ENCODE results near the gene GNAZ.

The GNAZ gene

DNA sequence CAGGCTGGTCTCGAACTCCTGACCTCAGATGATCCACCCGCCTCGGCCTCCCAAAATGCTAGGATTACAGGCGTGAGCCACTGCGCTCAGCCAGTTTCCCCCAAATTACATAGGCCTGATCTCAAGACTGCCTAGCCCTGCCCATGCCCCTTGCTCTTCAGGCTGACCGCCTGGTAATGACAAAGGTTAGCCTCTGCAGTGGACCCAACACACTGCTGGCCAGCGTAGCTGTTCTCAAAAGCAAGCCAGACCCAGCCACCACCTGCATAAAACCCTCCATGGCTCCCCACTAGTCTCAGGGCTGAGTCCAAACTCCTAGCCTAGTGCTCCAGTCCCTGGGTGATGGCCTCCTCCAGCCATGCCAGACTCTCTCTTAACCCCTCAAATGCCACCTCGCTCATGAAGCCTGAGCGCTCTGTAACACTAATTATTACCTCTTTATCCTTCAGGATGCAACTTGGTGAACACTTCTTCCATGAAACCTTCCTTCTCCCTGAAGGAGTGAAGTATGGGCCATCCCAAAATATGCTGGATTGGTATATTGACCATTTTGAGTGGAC lies 72.3 kb downstream of the GNAZ start:
- no peak for DNase-seq

DNA sequence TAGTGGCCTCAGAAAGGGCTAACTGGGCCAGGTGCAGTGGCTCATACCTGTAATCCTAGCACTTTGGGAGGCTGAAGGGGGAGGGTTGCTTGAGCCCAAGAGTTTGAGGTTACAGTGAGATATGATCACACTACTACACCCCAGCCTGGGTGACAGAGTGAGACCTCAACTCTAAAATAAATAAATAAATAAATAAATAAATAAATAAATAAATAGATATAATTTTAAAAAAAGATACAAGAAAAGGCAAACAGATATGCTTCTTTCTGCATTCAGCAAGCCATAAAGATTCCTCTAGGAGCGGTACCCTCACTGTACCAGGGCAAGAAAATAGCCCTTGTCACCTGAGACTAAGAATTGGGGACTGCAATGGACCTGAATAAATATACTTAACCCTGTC lies 72.8 kb downstream of the GNAZ start:
- DNase-seq = no peak

DNA sequence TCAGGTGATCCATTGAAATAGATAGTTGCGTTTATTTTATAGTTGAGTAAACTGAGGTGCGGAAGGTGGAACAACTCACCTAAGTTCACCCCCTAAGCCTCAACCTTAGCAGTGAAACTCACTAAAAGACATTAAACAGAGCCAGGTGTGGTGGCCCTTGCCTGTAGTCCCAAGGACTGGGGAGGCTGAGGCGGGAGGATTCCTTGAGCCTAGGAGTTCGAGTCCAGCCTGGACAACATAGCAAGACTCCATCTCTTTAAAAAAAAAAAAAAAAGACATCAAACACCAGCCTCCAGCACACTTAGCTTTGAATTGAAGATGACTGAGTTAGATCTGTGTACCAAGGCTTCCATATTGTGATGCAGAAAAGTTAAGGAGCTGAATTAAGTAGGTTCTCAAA lies 74.1 kb downstream of the GNAZ start:
- DNase-seq = no peak

DNA sequence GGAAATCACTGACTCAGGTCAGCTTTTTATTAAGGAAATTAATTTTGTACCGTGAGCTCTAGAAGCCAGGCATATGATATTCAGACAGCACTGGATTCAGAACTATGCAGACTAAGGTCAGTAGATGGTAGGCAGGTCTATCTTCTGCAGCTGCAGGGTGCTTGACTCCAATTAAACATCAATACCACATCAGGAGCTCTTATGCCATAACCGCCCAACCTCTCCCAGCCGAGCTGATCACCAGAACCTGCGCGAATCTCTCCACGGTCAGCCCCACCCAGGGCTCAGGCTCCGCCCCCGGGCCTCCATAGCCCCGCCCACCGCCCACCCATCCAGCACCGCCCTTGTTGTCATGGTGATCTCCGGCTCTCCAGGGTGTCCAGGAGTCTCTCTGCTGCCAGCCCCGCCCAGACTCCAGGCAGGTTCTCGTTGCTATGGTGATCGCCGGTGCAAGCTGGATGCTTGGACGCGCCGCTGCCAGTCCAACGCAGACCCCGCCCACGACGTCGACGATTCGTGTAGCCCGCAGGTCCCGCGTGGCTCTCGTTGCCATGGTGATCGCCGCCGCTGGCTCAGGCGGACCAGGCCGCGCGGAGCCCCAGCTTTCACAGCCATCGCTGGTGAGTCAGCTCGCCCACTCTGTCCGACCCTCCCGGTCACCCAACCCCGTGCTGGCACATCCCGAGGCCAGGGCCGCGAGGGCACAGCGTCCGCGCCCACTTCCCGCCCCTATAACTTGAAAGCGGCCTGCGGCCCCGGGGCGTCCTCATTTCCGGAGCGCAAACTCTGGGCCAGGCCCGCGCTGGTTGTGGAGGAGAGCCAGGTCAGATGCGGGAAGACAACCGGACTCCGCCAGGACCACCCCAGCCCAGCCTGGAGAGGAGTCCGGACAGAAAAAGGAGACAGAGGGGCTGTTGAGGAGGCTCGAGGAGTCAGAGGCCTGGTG lies 74.9 kb downstream of the GNAZ start, which contains the start of gene RAB36:
TSS of gene RAB36 (plus strand) at position 546 of the 946 bp plus-strand sequence. CDS start 1,140 bp downstream, outside the sequence.
- peak; percentile 99 for DNase-seq

DNA sequence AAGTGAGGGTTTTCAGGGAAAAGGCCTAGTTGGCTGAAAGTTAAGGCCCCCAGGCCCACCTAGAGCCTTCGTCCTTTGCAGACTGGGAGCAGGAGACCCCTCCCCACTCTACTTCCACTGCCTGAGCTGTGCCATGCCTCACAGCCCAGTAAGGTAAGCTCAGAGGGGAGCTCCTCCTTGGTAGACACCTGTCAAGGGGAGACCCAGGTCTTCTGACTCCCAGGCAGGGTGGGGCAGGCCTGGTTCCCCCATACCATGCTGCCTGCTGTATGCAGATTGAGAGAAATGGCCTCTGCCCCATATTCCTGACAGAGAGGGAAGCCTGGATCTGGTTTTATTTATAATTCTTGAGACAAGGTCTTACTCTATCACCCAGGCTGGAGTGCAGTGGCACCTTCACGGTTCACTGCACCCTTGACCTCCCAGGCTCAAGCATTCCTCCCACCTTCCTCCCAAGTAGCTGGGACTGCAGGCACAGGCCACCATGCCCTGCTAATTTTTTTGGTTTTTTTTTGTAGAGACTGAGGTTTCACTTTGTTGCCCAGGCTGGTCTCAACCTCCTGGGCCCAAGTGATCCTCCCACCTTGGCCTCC lies 75.7 kb downstream of the GNAZ start:
- no peak for DNase-seq

DNA sequence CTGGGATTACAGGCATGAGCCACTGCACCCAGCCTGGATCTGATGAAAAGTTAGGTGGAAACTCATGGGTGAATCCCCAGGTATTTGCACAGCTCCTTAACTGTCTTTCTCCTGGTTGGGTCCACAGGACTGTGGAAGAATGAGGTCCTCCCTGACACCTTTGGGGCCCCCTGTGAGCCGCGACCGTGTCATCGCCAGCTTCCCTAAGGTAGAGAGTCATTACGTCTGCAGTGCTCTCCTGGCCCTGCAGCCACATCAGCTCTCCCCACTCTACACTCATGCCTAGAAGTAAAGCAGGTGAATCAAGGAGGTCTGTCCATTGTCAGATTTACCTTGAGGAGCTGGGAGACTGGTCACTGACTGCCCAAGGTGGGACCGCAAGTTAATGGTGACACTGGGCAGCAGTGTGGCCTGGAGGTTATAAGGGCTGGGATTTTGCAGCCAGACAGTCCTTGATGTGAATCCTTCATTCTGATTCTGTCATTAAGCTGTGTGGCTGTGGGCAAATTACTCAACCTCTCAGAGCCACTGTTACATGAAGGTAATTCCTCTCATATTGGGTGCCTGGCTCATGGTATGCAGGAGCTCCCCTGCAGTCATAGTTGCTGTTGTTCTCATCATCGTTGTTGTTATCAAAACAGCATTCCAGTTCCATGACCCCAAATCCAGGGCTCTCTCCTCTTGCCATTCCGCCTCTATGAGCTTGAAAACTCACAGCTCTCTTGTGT lies 76.3 kb downstream of the GNAZ start:
- no peak for DNase-seq

DNA sequence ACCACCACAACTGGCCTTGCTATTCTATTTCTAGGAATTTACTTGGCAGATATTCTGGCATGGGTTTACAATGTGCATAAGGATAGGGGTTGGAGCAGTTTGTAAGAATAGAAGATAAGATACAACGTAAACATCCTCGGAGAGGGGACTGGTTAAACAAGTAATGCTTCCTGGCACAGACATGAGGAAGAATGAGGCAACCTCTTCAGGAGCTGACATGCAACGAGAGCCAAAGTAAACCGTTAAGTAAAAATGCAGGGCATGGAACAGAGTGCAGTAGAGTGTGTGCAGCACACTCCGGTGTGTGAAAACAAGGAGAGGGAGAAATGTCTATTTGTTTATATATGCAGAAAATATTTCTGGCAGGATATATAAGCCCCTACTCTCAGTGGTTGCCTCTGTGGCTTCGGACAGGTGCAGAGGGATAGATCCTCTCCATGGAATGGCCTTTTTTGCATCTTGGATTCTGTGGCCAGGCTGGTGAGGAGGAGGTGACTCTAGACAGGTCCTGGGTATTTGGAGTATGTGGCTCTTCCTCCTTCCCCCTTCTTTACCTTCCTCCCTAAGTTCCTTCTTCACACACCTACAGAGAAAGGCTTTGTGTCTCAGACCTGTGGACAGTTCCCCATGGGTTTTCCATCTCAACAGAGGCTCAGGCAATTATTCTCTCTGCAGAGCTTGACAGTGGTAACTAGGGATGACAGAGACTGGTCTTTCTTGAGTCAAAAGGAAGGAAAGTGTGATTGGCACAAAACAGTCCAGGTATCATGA lies 77.5 kb downstream of the GNAZ start:
- DNase-seq = no peak

DNA sequence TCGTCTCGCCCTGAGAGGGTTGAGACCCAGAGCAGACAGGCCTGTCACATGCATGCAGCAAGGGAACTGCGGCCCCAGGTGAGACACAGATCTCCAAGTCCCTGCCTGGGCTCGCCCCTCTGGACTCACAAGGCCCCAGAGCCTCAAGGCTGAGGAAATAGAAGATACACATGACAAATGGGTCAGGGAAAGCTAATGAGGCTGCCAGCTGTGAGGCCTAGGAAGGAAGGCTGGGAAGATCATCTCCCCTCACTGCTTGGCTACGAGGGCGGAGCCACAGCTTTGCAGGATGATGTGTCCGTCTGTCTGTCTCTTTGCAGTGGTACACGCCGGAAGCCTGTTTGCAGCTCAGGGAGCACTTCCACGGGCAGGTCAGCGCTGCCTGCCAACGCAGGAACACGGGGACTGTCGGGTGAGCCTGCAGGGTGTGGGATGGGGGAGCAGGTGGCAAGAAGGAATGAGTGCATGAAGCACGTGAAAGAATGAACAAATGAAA lies 79.5 kb downstream of the GNAZ start:
- DNase-seq = no peak

DNA sequence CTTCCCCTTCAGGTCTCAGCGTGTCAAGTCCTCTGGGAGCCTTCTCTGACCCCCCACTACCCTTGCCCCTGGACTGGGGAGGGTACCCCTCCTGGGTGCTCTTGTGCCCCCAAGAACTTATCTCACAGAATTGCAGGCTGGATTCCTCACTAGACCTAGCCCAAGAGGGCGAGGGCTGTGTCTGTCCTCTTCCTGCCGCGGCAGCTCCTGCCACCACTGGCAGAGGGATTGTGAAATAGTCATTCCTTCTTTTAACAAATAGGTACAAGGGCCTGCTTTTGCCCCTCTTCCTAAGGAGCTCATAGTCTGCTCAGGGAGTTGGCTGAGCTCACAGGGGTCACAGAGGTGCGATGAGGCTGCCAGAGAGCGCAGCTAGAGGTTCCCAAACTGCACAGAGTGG lies 80.4 kb downstream of the GNAZ start:
- DNase-seq = no peak

DNA sequence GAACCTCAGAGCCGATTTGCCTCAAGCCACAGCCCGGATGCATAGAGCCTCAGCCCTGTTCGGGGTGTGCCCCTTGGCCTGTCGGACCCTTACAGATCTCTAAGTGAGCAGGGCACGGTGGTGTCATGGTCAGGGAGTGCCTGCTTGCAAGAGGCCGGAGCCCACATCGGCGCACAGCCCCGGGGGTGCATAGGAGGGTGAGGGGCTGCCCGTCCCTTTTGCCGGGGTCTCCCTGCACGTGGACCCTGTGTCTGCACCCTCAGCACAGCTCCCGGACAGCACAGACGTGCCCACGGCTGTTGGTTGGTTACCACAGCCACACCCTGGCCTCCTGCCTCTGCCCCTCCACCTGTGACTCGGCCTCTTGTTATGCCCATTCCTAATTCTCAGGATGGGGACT lies 81.5 kb downstream of the GNAZ start:
- DNase-seq = no peak

DNA sequence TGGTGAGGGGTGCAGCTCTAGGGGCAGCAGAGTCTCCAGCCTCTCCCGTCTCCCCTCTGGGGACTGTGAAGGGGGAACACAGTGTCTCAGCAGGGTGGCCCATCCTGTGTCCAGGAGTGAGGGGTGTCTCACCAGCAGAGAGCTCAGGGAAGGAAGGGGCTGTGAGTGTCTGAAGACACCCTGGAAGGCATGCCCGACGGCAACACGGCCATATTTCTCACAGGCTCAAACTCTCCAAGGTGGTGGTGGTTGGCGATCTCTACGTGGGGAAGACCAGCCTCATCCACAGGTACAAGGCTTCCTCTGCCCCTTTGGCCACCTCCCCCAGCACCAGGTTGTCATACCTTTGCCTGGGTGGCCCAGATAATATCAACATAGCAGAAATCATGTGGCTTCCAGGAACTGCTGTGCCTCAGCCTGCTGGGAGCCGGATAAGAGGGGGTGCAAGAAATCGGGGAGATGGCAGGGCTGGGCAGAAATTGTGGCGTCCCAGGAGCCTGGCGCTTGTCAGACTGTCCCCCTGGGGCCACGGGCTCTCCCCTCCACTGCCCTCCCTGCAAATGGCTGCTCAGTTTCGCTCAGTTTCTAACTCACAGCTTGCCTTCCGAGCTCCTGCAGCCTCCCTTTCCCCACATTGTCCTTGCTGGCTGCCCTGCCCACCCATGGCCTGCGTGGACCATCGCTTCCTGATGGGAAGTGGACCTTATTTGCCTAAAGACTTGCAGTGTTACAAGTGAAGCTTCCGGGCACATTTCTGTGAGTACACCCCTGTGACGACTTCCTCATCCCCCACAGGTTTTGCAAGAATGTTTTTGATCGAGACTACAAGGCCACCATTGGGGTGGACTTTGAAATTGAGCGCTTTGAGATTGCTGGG lies 82.2 kb downstream of the GNAZ start:
- no peak for DNase-seq

DNA sequence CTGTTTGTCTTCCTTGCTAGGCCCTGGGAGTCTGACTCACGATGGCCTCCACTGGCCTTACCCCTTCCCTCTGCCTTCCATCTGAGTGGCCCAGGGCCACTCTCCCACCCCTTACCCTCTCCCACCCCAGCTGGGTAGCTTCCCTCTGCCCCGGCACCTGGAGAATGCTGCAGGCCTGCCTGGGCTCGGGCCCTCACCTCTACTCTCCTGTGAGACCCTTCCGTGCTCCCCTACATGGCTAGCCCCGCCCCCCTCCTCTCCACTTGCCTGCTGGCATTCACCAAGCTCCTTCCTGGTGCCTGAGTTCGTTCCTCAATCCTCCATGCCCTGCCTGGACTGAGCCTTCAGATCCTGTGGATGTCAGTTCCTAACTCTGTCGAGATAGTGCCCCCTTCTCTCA lies 83.7 kb downstream of the GNAZ start:
- DNase-seq = no peak

DNA sequence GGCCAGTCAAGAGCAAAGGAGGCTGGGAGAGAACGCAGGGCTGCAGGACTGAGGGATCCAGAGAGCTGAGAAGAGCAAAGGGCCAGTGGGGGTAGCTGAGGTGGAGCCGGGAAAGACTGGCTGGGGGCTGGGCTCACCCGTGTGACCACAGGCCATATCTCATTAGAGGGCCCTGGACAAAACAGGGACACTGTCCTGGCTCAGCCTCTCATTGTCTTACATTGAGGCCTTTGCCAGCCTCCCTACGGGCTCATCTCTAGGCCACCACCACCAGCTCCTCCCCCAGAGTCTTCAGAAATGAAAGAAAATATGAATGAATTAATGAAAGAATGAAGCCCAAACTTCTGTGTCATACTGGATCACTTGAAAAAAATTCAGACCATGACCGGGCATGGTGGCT lies 84.1 kb downstream of the GNAZ start:
- DNase-seq = no peak

DNA sequence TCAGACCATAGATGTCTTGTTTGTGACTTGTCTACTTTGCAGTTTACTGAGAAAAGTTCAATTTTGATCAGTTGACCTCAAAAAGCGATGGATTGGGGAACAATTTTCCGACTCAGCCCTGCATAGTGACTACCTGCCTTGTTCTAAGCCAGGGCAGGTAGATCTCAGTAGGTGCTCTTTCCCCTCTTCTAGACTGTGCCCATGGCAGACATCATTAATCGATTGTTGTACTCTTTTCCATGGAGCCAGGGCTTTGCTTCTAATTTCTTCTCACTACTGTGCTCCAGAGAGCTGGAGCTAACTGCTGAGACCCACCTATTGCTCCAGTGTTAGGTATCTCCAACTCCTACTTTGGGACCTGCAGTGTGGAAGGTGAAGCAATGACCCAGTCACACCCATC lies 84.8 kb downstream of the GNAZ start:
- DNase-seq = no peak

DNA sequence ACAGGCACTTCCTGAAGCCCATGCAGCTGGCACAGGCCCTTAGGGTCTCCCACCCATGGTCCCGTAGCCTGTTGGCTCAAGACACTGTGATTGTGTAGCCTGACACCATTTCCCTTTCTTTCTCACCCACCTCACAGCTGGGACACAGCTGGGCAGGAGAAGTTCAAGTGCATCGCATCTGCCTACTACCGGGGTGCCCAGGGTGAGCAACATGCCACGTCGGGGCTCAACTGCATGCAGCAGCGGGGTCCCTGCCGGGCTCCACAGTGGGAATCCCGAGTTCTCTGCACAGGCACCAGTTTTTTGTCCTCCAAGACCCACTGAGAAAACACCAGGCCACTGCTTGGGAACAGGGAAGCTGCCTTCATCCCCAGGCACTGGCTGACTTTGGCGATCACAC lies 85.5 kb downstream of the GNAZ start:
- no peak for DNase-seq

DNA sequence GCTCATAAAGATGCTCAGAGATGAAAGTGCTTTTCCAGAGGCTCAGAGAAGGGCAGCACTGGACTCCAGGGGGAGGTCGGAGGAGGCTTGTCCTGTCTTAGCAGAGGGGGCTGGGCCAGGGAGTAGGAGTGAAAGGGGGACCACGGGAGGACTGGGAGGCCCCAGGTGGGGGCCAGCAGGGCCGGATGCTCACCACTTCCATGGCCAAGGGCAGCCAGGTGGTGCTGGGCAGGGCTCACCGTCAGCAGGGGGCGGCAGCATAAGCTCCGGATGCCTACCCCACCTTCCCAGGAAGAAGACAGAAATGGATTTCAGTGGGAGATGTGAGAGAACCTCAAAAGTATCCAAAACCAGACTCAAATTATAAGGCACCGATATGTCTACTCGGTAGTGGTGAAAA lies 86.0 kb downstream of the GNAZ start:
- DNase-seq = no peak

DNA sequence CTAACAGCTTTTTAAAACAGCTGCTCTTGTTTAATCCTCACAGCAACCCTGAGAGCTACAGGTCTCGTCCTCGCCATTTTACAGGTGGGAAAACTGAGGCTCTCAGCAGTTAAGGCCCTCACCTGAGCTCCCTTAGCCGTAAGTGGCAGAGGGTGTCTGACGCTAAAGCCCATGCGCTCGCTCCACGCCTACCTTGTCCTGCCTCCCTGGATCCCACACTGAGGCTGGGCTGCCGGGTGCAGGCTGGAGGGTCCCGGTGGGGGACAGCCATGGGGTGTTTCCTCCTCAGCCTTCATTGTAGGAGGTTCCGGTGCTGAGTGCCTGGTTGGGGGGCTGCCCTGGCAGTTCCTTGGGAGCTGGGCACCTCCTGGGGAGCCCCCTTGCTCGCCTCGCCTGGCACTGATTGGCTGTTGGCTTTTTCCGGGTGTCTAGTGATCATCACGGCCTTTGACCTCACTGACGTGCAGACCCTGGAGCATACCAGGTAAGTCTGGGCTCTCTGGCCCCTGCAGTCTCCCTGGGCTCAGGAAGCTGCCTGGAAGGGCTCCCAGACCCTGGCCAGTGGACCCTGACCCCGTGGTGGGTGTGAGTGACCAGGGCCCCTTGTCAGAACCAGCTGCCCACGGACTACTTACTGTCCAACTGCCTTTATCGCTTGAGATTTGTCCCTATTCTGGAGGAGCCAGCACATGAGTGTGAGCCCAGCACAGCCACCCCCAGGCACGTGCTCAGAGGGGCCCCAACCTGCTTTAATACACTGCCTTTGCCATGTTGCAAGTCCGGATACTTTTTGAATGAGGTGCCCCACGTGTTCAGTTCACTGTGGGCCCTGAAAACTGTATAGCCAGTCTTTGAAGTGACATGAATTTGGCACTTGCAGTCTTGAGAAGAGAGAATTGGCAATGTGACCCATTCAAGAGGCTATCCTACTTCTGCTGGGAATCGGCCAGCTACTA lies 87.5 kb downstream of the GNAZ start:
- DNase-seq = no peak

DNA sequence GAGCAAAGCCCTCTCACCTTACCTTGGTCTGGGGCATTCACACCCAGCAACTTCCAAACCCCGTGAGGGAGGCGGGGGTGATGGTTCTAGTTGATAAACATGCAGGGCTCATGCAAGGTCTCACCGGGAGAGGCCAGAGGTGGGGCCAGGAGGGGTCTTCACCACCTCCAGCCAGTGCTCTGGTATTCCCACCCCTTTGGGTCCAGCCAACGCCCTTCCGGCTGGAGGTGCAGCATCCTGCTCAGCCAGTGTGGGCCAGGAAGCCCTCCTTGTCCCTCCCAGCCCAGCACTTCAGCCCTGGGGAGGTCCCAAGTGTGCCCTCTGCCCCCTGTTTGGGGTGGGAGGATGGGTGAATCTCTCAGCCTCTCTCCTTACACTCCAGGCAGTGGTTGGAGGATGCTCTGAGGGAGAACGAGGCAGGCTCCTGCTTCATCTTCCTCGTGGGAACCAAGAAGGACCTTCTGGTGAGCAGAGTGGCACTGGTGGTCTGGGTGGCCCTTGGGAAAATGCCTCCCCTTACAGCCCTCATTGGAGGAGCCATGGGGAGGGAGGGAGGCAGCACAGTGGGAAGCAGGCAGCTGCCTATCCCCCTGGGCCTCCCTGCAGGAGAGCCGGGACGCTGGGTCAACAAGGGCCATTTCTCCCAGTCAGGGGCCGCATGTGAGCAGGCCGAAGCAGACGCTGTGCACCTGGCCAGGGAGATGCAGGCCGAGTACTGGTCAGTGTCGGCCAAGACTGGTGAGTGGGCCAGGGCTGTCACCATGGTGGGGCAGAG lies 88.4 kb downstream of the GNAZ start:
- DNase-seq = no peak

DNA sequence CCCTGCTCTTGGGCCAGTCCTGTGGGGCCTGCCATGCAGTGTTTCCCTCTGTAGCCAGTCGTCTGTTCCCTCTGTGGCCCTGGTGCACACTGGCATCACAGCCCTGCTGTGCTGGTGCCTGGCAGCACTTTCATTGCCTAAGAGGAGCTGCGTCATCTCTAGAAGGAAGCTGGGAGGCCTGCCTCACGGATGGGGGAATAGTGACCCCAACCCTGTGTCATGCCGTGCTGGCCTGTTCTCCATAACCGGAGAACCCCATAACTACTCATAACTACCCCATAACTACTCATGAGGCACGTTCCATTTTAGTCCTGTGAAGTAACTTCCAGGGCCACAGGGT lies 88.9 kb downstream of the GNAZ start:
- no peak for DNase-seq

DNA sequence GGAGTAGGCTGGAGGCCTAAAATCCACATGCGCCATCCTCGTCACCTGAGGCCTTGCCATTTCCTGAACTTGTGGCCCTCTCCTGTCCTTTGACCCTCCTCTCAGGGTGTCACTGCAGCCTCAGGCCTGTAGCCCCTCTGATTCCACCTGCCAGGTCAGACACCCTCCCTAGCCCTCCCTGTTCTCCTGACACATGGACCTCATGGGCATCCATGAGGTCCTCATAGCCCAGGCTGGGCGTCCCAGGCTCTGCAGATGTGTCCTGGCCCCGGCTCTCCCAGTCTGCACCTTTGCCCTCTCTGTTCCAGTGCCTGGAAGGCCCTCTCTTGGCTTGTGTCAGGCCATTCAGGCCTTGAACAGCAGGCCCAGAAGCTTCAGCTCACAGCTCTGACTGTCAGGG lies 90.7 kb downstream of the GNAZ start:
- DNase-seq = no peak
